DMS53 treated with DMSO at 0.1 percent for 48 hours (cell line): ENCODE data around the gene POLR1C.
"Not testable (repeated sequence)": the region's sequence is repeated elsewhere in the genome, so short reads cannot be mapped to it uniquely, and the experiment has no call there.

Experiments used
- DNase-seq: peaks from one replicate; lab custom pipeline; 2025; ENCODE audit not compliant: unreplicated experiment; lab: John Stamatoyannopoulos, UW

Gene POLR1C

DNA sequence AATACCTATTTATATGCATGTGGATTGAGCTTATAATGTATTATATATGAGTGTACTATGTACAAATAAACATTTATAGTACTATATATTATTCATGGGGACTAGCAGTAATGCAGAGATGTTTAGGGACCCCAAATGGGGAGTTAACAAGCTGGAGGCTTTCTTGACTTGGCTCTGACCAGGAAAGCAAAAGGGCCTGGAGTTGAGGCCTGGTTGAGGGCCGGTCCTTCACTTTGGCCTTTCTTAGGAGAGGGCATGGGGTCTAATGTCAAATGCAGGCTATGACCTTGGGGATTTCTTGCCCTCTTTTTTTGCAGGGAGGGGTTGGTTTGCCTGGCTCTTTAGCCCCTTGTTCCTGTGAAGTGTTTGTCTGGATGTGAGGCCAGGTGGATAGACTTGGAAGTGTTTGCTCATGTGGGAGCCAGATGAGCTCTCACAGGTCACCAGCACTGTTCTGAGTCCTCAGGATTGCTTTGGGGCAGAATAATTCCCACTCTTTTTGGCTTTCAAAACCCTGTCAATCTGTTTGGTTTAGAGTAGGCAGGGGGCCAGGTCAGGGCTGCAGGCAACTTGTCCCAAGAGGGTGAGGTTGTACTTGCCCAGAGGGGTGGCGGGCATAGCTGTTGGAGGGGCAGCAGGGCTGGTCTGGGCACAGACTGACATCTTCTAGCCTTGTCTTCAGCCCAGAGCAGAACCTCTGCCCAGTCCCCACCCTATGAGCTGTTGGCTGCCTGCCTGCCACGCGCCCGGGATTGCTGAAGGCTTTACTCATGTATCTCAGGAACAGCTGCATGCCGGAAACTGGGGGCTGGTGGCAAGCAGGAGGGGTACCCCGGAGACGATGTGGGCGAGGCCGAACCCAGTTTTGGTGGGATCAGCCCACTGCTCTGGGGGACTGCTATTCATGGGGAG lies 24.9 kb upstream of the POLR1C start:
- DNase-seq, result no peak

DNA sequence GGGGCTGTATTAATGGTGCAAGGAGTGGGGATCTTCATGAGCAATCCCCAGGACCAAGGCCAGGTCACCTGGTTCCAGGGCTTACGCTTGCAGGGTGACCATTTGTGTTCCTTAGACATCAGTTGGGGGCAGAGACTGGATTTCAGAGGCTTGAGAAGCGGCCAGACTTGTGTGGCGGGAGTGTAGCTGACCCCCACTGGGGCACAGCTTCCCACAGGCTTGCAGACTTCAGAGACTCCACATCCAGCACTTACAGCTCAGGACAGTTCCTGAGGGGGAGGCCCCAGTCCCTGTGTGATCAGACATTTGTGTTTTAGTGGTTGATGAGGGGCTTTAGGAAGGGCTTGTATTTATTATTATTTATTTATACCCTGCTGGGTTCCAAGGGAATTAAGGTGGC lies 24.2 kb upstream of the POLR1C start:
- DNase-seq, result no peak

DNA sequence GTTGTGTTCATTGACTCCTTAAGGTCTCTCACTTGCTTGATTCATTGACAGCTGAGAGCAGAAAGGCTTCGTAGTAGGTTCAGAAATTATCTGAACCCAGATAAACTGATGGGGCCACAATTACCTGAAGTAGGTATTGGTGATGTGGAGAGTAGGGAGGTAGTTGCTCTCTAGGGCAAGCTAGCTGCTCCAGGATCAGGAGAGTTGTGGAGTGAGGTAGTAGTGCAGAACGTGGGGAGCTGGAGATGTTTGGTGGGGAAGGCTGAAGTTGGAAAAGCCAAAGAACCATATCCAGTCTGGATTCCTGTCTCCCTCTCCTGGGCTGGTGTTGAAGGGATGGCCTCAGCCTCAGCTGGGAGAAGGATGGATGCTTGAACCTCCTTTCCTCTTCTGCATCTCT lies 23.7 kb upstream of the POLR1C start:
- DNase-seq, result no peak

DNA sequence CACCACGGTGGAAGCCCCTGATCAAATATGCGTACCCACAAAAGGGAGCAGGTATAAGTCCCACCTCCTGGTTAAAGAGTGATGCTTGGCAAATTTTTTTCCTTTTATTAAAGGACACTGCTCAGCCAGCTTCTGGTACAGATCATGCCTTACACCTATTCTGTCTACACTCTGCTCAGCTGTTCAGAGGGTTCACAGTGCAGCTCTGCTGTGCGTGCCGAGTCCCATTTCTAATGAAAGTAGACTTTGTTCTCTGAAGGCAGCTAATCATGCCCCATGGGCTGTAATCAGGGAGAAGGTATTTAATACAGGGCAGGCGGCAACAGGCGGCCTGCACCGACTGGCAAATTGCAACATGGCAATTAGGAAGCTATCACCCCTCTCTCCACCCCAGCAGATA lies 23.1 kb upstream of the POLR1C start:
- DNase-seq, result no peak

DNA sequence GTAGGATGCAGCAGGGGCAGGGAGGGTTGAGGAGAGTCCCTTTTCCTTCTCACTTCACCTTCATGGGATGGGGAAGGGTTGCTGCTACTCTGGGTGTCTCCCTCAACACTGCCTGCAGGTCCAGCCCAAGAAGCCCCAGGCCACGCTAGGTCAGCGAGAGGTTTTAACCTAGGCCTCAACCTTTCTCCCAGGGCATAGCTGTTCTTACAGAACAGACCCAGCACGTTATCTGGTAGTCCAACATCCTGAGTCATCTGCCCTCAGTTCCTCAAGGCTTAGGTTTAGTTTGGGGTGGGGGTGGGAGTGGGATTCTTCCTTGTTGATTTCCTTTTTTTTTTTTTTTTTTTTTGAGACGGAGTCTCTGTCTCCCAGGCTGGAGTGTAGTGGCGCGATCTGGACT lies 22.6 kb upstream of the POLR1C start:
- DNase-seq, result no peak

DNA sequence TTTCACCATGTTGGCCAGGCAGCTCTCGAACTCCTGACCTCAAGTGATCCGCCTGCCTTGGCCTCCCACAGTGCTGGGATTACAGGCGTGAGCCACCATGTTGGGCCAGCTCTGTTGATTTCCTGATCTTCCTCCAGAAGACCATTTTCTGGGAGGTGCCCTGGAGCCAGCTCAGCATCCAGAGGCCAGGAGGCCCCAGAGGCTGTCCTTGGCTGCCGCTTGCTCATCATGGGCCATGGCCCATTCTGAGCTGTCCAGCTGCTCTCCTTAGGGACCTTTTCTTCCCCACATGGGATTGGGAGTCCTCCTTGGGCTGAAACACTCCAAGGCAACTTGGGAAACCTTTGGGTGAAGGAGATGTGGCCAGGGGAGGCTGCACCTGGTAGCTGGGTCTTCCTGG lies 22.1 kb upstream of the POLR1C start:
- no peak for DNase-seq

DNA sequence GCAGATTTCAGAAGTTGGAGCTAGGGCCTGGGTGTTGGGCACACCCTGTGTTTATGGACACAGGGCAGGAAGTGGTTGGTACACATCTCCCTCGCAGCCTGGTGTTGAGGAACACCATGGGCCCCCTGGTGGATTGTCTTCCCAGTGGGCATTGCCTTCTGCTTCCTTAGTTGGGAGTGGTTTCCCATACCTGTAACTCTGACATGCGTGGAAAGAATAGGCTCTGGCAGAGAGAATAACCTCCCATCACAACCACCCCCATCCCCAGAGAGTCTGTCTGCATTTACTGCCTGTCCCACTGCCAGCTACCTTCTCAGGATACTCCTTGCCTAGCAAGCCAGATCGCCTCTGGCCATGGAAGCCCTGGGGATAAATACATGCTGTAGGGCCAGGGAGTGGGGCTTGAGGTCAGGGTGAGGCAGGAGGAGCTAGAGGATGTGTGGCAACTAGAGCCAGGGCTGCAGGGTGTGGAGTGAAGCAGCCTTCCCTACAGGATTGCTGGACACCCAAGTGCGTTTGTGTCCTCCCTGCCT lies 21.4 kb upstream of the POLR1C start:
- no peak for DNase-seq

DNA sequence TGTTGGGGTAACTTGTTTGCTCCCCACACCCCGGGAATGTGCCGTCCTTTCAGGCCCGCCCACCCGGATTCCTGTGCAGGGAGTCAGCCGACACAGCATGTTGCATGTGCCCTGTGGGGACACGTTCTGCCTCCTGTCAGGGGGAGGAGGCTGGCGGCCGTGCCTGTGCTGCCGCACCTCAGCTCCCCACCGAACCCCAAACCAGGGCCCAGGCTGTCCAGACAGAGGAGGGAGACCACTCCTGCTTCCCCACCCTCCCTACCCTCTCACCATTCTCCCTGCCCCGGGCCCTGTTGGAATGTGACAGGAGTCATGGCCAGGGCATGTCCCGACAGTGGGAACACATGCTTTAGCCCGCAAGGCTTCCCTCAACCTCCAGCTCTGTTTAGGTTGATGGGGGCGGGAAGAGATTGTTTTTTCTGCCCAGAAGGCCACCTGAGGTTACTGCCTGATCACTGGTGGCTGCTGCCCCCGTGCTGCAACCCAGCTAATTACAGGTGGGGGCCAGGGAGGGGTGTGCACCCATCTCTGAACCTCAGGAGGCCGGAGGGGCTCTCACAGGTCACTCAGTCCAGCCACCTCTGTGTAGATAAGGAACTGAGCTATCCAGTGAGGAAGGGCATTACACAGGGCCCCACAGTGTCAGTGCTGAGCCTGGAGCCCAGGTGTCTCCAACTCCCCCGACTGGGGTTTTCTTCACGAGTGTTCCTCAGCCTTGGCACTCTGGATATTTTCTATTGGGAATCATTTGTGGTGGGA lies 20.3 kb upstream of the POLR1C start:
- no peak for DNase-seq

DNA sequence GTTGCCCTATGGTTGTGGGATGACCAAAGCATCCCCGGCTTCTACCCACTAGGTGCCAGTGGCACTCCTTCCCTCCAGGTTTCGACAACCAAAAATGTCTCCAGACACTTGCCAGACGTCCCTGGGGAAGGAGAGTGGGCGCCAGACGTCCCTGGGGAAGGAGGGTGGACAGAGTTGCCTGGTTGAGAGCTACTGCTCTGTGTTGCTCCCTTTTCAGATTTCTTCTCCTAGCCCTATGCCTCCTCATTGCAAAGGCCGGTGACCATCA lies 19.8 kb upstream of the POLR1C start:
- DNase-seq, result no peak

DNA sequence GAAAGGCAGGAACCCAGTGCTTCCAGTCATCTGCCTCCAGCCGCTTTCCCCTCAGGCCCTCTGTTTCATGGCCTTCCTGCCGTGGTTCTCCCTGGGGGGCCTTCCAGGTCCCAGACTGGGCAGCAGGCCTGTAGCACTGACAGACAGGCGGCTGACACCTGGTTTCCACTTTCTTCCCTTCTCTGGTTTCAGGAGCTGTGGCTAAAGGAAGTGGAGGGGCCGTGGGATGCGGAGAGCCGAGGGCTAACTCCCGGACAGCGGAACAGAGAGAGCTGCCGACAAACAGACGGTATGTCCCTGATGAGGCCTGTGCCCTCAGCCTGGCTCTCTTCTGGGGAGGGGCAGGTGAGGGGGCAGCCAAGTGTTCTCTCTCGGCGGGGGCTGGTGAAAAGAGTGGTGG lies 19.2 kb upstream of the POLR1C start:
- DNase-seq, result no peak

DNA sequence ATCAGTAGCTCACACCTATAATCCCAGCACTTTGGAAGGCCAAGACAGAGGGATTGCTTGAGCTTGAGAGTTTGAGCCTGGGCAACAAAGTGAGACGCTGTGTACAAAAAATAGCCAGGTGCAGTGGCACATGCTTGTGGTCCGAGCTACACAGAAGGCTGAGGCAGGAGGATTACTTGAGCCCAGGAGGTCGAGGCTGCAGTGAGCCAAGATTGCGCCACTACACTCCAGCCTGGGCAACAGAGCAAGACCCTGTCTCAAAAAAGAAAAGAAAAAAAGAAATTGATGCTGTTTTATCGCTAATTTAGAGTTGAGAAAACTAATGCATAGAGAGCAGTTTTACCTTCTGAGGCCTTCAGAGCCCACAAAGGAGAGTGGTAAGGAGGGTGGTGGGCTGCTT lies 18.6 kb upstream of the POLR1C start:
- not testable (repeated sequence) for DNase-seq

DNA sequence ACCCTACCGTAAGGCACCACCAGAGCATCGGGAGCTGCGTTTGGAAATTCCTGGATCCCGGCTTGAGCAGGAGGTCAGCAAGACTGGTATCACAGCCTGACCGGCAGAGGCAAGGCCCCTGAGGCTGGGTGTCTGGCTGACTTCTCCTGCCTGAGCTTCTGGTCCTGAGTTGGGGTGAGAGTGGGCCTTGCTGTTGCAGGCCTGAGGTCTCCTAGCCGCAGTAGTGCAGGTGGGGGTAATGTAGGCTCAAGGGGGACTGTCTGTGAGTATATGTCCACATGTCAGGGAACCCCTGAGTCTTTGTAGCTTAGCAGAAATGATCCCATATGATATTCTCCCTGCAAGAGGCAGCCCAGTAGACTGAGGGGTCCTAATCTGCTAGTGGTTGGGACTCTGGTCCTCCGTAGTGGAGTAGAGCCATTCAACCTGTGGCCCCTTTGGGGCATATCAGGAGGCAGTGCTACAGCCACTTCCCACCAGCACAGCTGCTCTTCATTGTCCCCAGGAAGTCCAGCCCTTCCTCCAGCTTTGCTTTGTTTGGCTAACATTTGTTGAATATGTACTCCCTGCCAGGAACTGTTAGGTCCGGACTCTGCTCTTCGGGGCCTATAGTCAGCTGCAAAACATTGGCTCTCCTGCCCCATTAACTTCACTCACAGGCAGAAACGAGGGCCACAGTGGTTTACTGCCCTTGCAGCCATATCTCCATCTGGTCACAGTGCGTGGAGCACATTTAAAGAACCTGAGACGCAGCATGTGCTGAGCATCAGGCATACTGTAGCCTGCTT lies 17.7 kb upstream of the POLR1C start:
- no peak for DNase-seq

DNA sequence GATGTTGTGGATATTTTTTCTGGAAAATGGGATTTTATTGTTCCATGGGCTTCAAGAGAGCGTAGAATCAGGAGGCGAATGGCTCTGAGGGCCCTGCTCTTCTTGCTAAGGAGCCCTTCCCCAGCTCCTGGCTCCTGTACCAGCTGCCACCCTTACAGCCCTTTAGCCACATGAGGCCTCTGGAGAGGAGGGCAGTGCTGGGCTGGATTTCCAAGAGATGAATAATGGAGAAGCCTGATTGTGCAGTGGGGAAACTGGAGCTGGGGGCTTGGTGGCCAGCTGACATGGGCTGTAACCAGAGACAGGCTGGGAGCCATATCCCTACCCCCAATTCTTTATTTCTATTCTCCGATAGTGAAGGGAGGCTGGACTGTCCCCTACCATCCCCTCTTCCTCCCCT lies 16.0 kb upstream of the POLR1C start:
- DNase-seq, result no peak

DNA sequence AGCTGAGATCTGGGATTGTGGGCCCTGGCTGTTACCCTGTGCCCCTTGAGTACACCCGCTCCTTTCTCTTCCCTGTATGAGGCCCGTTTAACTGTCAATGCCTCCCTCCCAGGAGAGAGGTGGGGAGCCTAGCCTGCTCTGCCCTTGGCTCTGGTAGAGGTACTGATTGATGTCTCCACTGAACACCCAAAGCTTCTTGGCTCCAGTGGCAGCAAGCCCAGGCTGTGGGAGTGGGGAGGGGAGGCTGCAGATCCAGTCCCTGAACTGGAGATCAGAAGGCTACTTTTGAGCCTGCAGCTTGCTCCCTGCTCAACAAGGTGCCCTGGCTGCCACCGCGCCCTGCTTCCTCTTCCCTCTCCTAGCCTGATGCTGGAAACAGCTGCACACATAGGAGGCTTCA lies 14.2 kb upstream of the POLR1C start:
- DNase-seq, result no peak

DNA sequence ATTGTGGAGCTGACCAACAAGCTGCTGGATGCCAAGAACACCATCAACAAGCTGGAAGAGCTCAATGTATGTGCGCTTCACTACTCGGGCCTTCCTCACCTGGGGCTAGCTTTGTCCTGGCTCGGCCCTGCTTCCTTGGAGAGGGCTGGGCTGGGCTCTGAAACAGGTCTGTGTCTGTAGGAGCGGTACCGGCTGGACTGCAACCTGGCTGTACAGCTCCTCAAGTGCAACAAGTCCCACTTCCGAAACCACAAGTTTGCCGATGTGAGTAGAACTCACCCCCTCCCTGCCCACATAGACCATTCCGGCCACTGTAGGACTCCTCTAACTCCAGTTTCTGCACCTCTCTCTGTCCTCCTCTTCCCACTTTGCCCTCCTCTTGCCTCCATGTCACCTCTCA lies 13.4 kb upstream of the POLR1C start:
- DNase-seq, result no peak

DNA sequence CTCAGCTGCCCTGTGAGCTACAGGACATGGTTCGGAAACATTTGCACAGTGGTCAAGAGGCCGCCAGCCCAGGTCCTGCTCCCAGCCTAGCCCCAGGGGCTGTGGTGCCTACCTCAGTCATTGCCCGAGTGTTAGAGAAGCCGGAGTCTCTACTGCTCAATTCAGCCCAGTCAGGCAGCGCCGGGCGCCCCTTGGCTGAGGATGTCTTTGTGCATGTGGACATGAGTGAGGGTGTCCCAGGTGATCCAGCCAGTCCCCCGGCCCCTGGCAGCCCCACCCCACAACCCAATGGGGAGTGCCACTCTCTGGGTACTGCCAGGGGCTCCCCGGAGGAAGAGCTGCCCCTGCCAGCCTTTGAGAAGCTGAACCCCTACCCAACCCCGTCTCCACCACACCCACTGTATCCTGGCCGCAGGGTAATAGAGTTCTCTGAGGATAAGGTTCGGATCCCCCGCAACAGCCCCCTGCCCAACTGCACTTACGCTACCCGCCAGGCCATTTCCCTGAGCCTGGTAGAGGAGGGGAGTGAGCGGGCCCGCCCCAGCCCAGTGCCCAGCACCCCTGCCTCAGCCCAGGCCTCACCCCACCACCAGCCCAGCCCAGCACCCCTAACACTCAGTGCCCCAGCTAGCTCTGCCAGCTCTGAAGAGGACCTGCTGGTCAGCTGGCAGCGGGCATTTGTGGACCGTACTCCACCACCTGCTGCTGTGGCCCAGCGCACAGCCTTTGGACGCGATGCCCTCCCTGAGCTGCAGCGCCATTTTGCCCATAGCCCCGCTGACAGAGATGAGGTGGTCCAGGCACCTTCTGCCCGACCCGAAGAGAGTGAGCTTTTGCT lies 11.9 kb upstream of the POLR1C start:
- DNase-seq, result no peak

DNA sequence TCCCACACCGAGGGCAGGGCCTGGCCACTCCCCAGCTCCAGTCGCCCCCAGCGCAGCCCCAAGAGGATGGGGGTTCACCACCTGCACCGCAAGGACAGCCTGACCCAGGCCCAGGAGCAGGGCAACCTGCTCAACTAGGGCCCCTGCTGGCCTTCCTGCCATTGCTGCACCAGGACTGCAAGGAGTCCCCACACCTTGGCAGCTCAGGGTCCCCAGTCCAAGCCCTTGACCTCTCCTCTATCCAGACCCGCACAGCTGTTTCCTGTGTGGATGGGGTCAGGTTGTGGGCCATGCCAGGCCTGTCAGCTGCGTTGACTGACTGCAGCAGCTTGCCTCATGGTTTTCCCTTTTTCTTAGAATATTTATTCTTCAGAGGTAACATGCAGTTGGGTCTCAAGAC lies 11.2 kb upstream of the POLR1C start:
- no peak for DNase-seq

DNA sequence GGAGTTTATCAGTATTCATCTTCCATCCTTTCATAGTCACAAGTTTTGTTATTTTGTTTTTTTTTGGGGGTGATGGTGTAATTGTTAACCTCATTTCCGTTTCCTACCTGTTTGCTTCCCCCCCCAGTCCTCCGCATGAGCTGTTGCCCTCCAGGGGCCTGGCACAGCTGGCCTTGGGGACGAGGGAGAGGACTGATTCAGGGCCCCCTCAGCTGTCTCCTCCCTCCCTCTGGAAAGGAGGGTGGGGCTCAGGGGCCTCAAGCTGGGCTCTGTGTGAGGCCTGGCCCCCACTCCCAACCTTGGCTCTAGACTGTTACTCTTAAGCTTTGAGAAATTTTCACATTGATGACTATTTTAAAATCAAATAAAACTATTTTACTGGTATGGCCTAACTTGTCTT lies 10.7 kb upstream of the POLR1C start:
- no peak for DNase-seq

DNA sequence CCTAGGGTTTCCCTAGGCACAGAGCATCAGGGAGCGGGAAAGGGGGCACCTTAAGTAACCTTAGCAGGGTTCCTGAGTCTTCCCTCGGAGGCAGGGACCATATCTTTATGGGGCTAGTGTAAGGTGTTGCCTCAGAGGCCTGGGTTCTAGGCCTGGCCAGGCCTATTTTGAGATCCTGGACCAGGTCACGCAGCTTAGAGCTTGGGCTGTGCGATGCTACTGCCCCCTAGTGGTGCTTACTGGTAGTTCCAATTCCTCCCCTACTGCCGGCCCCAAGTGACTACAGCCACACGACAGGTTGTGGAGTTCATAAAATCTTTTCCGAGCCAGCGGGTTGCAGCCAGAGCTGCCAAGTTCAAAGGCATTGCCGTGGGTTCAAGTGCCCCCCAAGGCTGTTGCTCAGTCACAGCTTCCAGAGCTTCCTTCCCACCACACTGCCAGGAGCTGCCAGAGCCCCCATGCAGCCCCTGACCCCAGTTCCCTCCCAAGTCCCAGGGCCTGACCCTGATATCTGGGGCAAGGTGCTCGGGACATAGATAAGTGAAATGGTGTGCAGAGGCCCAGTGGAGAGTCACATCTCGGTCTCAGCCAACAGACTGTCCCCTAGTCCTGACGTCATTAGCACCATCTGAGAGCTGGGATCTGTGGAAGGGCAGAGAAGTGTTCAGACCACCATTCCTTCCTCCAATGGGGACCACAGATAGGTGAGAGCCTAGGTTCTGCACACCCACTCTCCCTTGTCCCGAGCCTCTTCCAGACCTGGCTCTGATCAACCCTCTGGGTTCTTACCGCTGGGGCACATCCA lies 10.0 kb upstream of the POLR1C start:
- peak; percentile 65 for DNase-seq
